GM23338 (cell line): Measurements from ENCODE around the gene PTPN18. TPM values are rescaled to one million over a fixed set of nuclear protein-coding genes. Genes with fewer than 3 reads are reported as not detected.

ENCODE experiments used
- ATAC-seq: fragments of 200-7000 bp; cut with Tn5 transposase; 3 replicates; pipeline ENCODE4 v1.9.1; 2020
- DNase-seq: peaks from one replicate; pipeline ENCODE4 v3.0.0-alpha.2; 2015; ENCODE audit warnings: low spot score
- H2AFZ ChIP-seq: fragments of 200-600 bp; sonication (generic); 2 replicates; pipeline ENCODE4 v1.8.0; 2016; ENCODE audit warnings: antibody characterized with exemption, mild to moderate bottlenecking, moderate library complexity
- H3F3A ChIP-seq: fragments of 200-600 bp; sonication (generic); replicated peaks from 2 replicates; pipeline ENCODE4 v1.8.0; 2017; ENCODE audit warnings: antibody characterized with exemption, mixed run types, low read depth
- H3K27ac ChIP-seq: fragments of 200-600 bp; sonication (generic); 2 replicates; pipeline ENCODE4 v1.6.1; 2016; ENCODE audit warnings: low read depth
- H3K27me3 ChIP-seq: fragments of 200-600 bp; sonication (generic); 2 replicates; pipeline ENCODE4 v1.8.0; 2016; ENCODE audit warnings: mild to moderate bottlenecking, mixed run types, moderate library complexity; ENCODE audit not compliant: insufficient read depth
- H3K36me3 ChIP-seq: fragments of 200-600 bp; sonication (generic); 2 replicates; pipeline ENCODE4 v1.8.0; 2016; ENCODE audit warnings: mild to moderate bottlenecking; ENCODE audit not compliant: insufficient read depth
- H3K4me1 ChIP-seq: fragments of 200-600 bp; sonication (generic); 2 replicates; pipeline ENCODE4 v1.8.0; 2016; ENCODE audit warnings: mild to moderate bottlenecking, moderate library complexity; ENCODE audit not compliant: insufficient read depth
- H3K4me2 ChIP-seq: fragments of 200-600 bp; sonication (generic); 2 replicates; pipeline ENCODE4 v1.7.1; 2017; ENCODE audit warnings: mixed run types
- H3K4me3 ChIP-seq: fragments of 200-600 bp; sonication (generic); 2 replicates; pipeline ENCODE4 v1.6.1; 2016; ENCODE audit warnings: mixed run types
- H3K79me2 ChIP-seq: fragments of 200-600 bp; sonication (generic); replicated peaks from 2 replicates; pipeline ENCODE4 v1.8.0; 2017; ENCODE audit warnings: mild to moderate bottlenecking; ENCODE audit not compliant: insufficient read depth
- H3K9me2 ChIP-seq: fragments of 200-600 bp; sonication (generic); 2 replicates; pipeline ENCODE4 v1.8.0; 2017; ENCODE audit not compliant: insufficient read depth
- H4K20me1 ChIP-seq: fragments of 200-600 bp; sonication (generic); replicated peaks from 2 replicates; pipeline ENCODE4 v1.8.0; 2017; ENCODE audit warnings: mild to moderate bottlenecking; ENCODE audit not compliant: insufficient read depth
- H3K27ac Mint-ChIP-seq: 2 replicates; pipeline ENCODE4 v1.8.0; 2020; ENCODE audit warnings: inconsistent platforms, mild to moderate bottlenecking, moderate library complexity, mixed read lengths
- H3K27me3 Mint-ChIP-seq: 3 replicates; pipeline ENCODE4 v1.8.0; 2022; ENCODE audit warnings: low read depth, mild to moderate bottlenecking, moderate library complexity, mixed read lengths, inconsistent platforms; ENCODE audit not compliant: insufficient read depth, poor library complexity
- H3K36me3 Mint-ChIP-seq: 3 replicates; pipeline ENCODE4 v1.8.0; 2021; ENCODE audit warnings: low read depth, mild to moderate bottlenecking, inconsistent platforms, moderate library complexity, mixed read lengths
- H3K4me1 Mint-ChIP-seq: 3 replicates; pipeline ENCODE4 v1.8.0; 2020; ENCODE audit warnings: mild to moderate bottlenecking, inconsistent platforms, mixed read lengths
- H3K4me3 Mint-ChIP-seq: 3 replicates; pipeline ENCODE4 v1.8.0; 2021; ENCODE audit warnings: moderate library complexity, mild to moderate bottlenecking, inconsistent platforms, mixed read lengths
- H3K9me3 Mint-ChIP-seq: 3 replicates; pipeline ENCODE4 v1.8.0; 2020; ENCODE audit warnings: moderate library complexity, mild to moderate bottlenecking, inconsistent platforms, mixed read lengths
- CTCF ChIP-seq, 2 experiments: fragments of 200-600 bp in 1 of 2; sonication (generic) in 1 of 2; conservative IDR thresholded peaks; 2 replicates each; pipeline versions ENCODE4 v1.5.1 to v1.6.1; 2016 to 2017; ENCODE audit warnings: antibody characterized with exemption in 2 of 2, low read depth in 2 of 2, mild to moderate bottlenecking in 2 of 2, moderate library complexity in 1 of 2
- ETS1 ChIP-seq: IDR thresholded peaks from 2 replicates; pipeline ENCODE4 v1.6.1; 2016; ENCODE audit warnings: antibody characterized with exemption
- EZH2 ChIP-seq: fragments of 200-600 bp; sonication (generic); IDR thresholded peaks from one replicate; pipeline ENCODE4 v1.8.0; 2017; ENCODE audit warnings: antibody characterized with exemption, mild to moderate bottlenecking, low read depth; ENCODE audit not compliant: unreplicated experiment
- JUNB ChIP-seq: IDR thresholded peaks from one replicate; pipeline ENCODE4 v1.6.1; 2016; ENCODE audit warnings: antibody characterized with exemption; ENCODE audit not compliant: unreplicated experiment
- POLR2AphosphoS5 ChIP-seq: IDR thresholded peaks from 2 replicates; pipeline ENCODE4 v1.6.1; 2016; ENCODE audit warnings: antibody characterized with exemption, low read depth
- ZNF114 ChIP-seq: fragments of 250-450 bp; sonication (Bioruptor Pico); IDR thresholded peaks from 2 replicates; pipeline ENCODE4 v1.5.0; 2020; ENCODE audit warnings: mild to moderate bottlenecking, moderate library complexity
- ZNF331 ChIP-seq: fragments of 250-450 bp; sonication (Bioruptor Pico); IDR thresholded peaks from 2 replicates; pipeline ENCODE4 v1.5.0; 2020; ENCODE audit warnings: low read depth, mild to moderate bottlenecking, moderate library complexity
- polyA plus RNA-seq: library from polyadenylated mRNA; unstranded; fragments of >200 nt; fragmentation: Nextera tagmentation; extraction: Ambion mirVana; gene quantifications from 2 replicates; pipeline ENCODE4 v1.2.1, GENCODE V29; 2016
- total RNA-seq: library from RNA; depleted of rRNA; stranded (reverse); fragments of >200 nt; shearing (Covaris generic); gene quantifications from 2 replicates; pipeline ENCODE4 v1.2.3, GENCODE V29; 2014
- TF ChIP-seq, protein P1 (sequence below): IDR thresholded peaks from one replicate; pipeline ENCODE4 v1.6.1; 2018; ENCODE audit warnings: antibody characterized with exemption; ENCODE audit not compliant: unreplicated experiment

Gene PTPN18
- total and polyA plus RNA-seq, 2 experiments from 2014 or later: 10.1 to 10.9 TPM

- ATAC-seq: peak; percentile 89
- H3K9me2 ChIP-seq: no peaks in the 10 kb centered on the region
- no peaks in the 10 kb centered on the region for H3K36me3 ChIP-seq
- peaks cover 17% of the 10 kb centered on the region for H3K27me3 ChIP-seq
- H3K4me3 ChIP-seq: peak overlapping the region; percentile 85
- H3K36me3 Mint-ChIP-seq: no peaks in the 10 kb centered on the region
- H3K79me2 ChIP-seq: no peaks in the 10 kb centered on the region
- H3K4me1 ChIP-seq: peaks cover 7% of the 10 kb centered on the region
- no peak overlapping the region for H3K27ac ChIP-seq
- peak overlapping the region; percentile 90 for H3K4me2 ChIP-seq
- H3K27me3 Mint-ChIP-seq: peaks cover 8% of the 10 kb centered on the region
- H3K9me3 Mint-ChIP-seq: no peaks in the 10 kb centered on the region
- H3K4me1 Mint-ChIP-seq: peaks cover 23% of the 10 kb centered on the region
- TF ChIP-seq, protein P1, sequence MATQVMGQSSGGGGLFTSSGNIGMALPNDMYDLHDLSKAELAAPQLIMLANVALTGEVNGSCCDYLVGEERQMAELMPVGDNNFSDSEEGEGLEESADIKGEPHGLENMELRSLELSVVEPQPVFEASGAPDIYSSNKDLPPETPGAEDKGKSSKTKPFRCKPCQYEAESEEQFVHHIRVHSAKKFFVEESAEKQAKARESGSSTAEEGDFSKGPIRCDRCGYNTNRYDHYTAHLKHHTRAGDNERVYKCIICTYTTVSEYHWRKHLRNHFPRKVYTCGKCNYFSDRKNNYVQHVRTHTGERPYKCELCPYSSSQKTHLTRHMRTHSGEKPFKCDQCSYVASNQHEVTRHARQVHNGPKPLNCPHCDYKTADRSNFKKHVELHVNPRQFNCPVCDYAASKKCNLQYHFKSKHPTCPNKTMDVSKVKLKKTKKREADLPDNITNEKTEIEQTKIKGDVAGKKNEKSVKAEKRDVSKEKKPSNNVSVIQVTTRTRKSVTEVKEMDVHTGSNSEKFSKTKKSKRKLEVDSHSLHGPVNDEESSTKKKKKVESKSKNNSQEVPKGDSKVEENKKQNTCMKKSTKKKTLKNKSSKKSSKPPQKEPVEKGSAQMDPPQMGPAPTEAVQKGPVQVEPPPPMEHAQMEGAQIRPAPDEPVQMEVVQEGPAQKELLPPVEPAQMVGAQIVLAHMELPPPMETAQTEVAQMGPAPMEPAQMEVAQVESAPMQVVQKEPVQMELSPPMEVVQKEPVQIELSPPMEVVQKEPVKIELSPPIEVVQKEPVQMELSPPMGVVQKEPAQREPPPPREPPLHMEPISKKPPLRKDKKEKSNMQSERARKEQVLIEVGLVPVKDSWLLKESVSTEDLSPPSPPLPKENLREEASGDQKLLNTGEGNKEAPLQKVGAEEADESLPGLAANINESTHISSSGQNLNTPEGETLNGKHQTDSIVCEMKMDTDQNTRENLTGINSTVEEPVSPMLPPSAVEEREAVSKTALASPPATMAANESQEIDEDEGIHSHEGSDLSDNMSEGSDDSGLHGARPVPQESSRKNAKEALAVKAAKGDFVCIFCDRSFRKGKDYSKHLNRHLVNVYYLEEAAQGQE: no peak
- TF ChIP-seq EZH2 (no peak), POLR2AphosphoS5 (peak; percentile 50), ZNF331 (CRISPR knock-in tag) (no peak), JUNB (no peak)
- peak overlapping the region; percentile 98 for H2AFZ ChIP-seq
- no peak overlapping the region for H3K27ac Mint-ChIP-seq
- H4K20me1 ChIP-seq: no peaks in the 10 kb centered on the region
- DNase-seq: peak; percentile 73
- H3F3A ChIP-seq: no peaks in the 10 kb centered on the region
- peak overlapping the region; percentile 82 for H3K4me3 Mint-ChIP-seq
These were observed 35.4 kb downstream of the PTPN18 start for GRCh38 chr2:130391058-130391871.

GRCh38 chr2:130391872-130392670 lies 36.2 kb downstream of the PTPN18 start:
- Histone ChIP-seq H3K79me2 (no peaks in the 10 kb centered on the region), H3K4me1 (peaks cover 7% of the 10 kb centered on the region), H3K27me3 (peaks cover 17% of the 10 kb centered on the region), H3K4me2 (peak overlapping the region; percentile 90), H2AFZ (peak overlapping the region; percentile 98), H3K36me3 (no peaks in the 10 kb centered on the region), H3K4me3 (peak overlapping the region; percentile 85), H4K20me1 (no peaks in the 10 kb centered on the region), H3K27ac (no peak overlapping the region), H3K9me2 (no peaks in the 10 kb centered on the region), H3F3A (no peaks in the 10 kb centered on the region)
- no peak for DNase-seq
- Mint-ChIP-seq H3K9me3 (no peaks in the 10 kb centered on the region), H3K36me3 (no peaks in the 10 kb centered on the region), H3K27me3 (peaks cover 8% of the 10 kb centered on the region), H3K4me1 (peaks cover 19% of the 10 kb centered on the region), H3K27ac (no peak overlapping the region), H3K4me3 (peak overlapping the region; percentile 82)
- peak; percentile 6; the same call in 1 of the 3 replicates for ATAC-seq
- TF ChIP-seq ETS1: no peak
- no peak for TF ChIP-seq CTCF (conservative IDR thresholded peaks at IDR 0.05; ENCODE audit: low read depth in 2 of 2)
- TF ChIP-seq ZNF114 (CRISPR knock-in tag): no peak
